ENCODE measurements around the gene TMEM72.

Gene TMEM72

DNA sequence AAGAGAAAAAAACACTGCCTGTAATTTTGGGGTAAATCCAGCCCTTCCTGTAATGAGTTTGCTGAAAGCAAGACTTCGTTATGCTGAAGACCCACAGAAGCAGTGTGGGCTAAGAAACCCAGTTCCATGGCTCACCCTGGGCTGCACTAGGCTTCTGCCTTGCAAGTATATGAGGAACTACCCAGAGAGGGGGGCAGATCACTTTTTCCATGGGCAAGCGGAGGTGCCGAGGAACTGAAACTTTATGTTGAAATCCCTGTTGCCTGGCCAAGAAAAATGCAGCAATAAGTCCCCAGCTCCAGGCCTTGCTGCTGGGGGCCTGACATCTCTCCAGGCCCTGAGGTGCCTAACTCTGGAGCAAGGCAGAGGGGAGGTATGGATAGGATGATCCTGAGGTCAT is 57.0 kb downstream of the TMEM72 start:
- no peaks in the 10 kb centered on the region for H3K9me3 Mint-ChIP-seq (ENCODE audit: low read depth)
- H3K36me3 Mint-ChIP-seq, result no peaks in the 10 kb centered on the region
- H3K4me3 Mint-ChIP-seq, result no peak overlapping the region
- H3K27me3 Mint-ChIP-seq, result no peaks in the 10 kb centered on the region
- H3K4me1 Mint-ChIP-seq (ENCODE audit: low read depth), result peaks cover 23% of the 10 kb centered on the region
- no peak overlapping the region for H3K27ac Mint-ChIP-seq

DNA sequence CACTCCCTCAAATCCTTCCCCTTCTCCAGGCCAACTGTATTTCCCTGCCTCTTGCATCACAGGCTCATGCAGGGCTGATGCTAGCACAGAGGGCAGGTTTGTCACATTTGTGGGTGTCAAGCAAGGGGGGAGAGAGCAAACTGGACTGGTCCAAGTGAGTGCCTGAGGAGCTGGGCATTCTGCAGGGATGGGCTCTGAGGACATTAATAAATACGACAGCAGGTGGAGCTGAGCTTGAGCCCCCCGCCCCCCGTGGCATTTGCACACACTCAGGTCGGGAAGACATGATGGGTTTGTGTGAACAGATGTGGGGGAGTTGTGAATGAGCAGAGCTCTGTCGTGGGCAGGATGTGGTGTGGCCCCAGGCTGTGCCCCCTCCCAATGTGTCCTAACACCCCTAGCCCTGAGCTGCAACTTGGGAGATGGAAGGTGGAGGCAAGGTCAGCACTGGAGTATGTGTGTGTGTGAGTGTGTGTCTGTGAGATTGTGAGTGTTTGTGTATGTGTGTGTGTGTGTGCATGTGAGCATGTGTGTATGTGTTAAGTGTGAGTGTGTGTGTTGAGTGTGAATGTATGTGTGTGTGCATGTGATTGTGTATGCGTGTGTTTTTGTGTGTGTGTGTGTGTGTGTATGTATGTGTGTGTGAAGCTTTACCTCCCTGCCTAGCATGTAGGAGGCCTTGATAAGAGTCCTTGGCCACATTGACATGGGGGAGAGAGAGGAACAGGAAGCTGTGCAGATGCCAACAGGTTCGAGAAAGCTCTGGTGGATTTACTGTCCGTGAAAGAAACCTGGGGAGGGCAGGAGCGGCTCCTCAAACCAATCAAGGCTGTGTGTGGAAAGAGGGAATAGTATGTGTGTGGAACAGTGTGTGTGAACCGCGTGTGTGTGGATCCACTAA is 57.6 kb downstream of the TMEM72 start:
- Mint-ChIP-seq H3K4me3 (no peak overlapping the region), H3K9me3 (ENCODE audit: low read depth) (no peaks in the 10 kb centered on the region), H3K36me3 (no peaks in the 10 kb centered on the region), H3K4me1 (ENCODE audit: low read depth) (peaks cover 26% of the 10 kb centered on the region), H3K27ac (no peak overlapping the region), H3K27me3 (no peaks in the 10 kb centered on the region)

DNA sequence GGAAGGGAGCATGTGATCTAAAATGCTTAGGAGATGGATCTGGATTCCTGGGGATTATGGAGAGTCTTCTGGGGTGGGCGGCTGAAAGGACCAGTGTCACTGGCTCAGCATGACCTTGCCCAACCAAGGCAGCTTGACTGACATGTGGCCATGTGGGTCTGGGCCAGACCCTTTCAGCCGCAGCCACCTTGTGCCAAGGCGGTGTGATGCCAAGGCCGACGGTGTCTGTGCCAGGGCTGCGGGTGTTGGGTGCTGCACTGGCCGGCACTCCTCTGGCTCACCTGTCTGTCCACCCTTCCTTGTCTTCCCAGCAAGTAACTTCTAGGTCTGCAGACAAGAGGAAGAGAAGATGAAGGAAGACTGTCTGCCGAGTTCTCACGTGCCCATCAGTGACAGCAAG is 58.7 kb downstream of the TMEM72 start:
- Mint-ChIP-seq H3K27ac (no peak overlapping the region), H3K27me3 (no peaks in the 10 kb centered on the region), H3K4me3 (no peak overlapping the region), H3K4me1 (ENCODE audit: low read depth) (peaks cover 29% of the 10 kb centered on the region), H3K9me3 (ENCODE audit: low read depth) (no peaks in the 10 kb centered on the region), H3K36me3 (no peaks in the 10 kb centered on the region)

GRCh38 chr10:44970812-44971395 is 59.8 kb downstream of the TMEM72 start:
- Mint-ChIP-seq H3K4me3 (no peak overlapping the region), H3K27ac (no peak overlapping the region), H3K9me3 (ENCODE audit: low read depth) (no peaks in the 10 kb centered on the region), H3K27me3 (no peaks in the 10 kb centered on the region), H3K4me1 (ENCODE audit: low read depth) (peaks cover 29% of the 10 kb centered on the region), H3K36me3 (no peaks in the 10 kb centered on the region)

DNA sequence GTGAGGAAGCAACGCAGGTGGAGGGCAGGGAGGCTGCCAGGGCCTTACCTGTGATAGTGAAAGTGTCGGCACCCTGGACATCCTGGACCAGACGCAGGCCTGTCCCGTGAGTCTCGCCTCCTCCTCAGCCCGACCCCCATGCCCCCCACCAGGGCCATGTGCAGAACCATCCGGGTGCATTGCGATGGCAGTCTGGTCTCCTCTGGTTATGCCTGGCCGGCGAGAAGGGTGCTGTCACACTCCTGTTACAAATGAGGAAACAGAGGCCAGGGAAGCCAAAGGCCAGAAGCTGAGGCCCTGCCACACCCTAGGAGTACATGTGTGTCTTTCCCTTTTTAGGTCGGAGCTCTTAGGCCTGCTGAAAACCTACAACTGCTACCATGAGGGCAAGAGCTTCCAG is 60.3 kb downstream of the TMEM72 start:
- peaks cover 29% of the 10 kb centered on the region for H3K4me1 Mint-ChIP-seq (ENCODE audit: low read depth)
- no peaks in the 10 kb centered on the region for H3K27me3 Mint-ChIP-seq
- H3K9me3 Mint-ChIP-seq (ENCODE audit: low read depth), result no peaks in the 10 kb centered on the region
- no peaks in the 10 kb centered on the region for H3K36me3 Mint-ChIP-seq
- no peak overlapping the region for H3K27ac Mint-ChIP-seq
- no peak overlapping the region for H3K4me3 Mint-ChIP-seq

DNA sequence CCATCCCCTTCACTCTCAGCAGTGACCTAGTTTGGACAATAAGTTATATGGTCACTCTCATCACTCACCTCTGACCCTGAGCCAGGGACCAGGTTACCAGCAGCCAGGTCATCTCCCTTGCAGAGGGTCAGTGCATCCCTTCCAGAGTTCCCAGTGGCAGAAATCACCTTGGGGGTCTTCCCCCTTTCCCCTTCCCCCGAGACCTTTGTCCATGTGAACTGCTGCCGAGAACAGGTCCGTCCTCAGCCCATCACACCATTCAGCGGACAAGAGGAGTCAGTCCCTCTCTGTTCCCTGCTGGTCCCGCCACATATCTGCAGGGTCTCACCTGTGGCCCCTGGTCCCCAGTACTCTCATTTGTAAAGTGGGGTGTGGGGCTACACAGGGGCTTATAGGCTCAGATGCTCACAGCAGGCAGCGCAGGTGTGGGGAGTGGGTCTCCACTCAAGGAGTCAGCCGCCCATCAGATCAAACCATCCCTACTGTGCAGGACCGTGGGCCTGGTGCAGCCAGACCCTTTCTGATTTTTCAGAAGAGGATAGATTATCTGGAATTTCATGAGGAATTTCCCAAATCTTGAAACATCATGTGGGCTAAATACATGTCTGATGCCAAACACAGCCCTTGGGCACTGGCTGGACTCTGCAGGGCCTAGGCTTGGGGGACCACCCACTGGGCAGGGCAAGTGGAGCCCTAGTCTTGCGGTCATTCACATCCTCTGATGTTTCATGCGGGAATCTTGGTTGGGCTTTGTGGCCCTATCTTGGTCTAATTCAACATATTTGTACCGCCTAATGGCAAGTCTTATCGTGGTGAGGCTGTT is 61.0 kb downstream of the TMEM72 start:
- Mint-ChIP-seq H3K27ac (no peak overlapping the region), H3K27me3 (no peaks in the 10 kb centered on the region), H3K4me3 (no peak overlapping the region), H3K36me3 (no peaks in the 10 kb centered on the region), H3K4me1 (ENCODE audit: low read depth) (peaks cover 29% of the 10 kb centered on the region), H3K9me3 (ENCODE audit: low read depth) (no peaks in the 10 kb centered on the region)

DNA sequence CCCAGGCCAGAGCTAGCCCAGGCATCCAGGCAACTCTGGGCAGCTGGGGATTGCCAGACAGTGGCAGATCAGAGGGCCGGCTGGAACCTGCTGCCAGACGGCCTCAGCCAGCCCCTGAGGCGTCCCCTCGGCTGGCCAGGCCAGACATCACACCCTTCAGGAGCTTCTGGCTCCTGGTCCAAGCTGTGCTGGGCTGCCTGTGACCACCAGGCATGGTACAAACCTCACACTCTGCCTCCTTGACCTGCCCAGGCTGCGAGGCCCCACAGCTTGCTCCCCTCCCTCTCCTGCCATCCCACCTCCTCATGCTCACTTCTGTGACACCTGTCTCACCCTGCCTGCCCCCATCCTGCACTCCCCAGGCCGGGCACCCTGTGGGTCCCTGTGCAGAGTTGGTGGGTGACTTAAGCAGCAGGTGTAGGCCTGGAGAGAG is 61.8 kb downstream of the TMEM72 start:
- Mint-ChIP-seq H3K36me3 (no peaks in the 10 kb centered on the region), H3K9me3 (ENCODE audit: low read depth) (no peaks in the 10 kb centered on the region), H3K27ac (no peak overlapping the region), H3K4me3 (no peak overlapping the region), H3K4me1 (ENCODE audit: low read depth) (peaks cover 23% of the 10 kb centered on the region), H3K27me3 (no peaks in the 10 kb centered on the region)

DNA sequence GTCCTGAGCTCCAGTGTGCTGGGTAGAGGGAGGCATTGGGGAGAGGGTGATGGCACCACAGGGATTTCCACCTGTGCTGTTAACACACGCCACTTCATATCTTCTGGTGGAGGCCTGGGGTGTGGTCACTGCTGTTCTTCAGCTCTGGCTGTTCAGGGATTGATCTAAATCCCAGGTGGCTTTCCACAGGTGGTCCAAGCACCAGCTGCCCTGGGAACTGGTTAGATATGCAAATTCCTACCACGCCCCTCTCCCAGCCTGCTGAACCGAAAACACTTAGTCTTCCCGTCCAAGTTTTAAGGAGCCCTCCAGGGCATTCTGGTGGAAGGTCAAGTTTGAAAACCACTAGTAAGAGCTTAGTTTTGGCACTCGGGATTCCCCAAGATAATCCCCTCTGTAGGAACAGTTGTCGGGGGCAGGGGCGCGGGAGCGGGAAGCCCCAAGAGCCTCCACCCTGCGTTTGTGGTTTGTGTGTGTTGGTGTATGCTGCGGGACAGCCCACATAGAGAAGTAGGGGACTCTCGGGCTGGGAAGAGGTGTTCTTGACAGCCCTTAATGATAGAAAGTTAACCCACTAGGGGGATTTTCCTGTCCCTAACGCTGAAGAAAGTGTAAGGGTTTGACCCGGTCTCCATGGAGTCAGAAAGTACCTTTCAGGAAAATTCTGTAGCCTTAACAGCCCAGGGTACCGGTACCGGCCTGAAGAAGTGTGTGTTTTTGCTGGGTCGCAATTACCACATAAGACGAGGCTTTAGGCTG is 62.4 kb downstream of the TMEM72 start:
- Mint-ChIP-seq H3K9me3 (ENCODE audit: low read depth) (no peaks in the 10 kb centered on the region), H3K4me1 (ENCODE audit: low read depth) (peaks cover 16% of the 10 kb centered on the region), H3K4me3 (no peak overlapping the region), H3K27ac (no peak overlapping the region), H3K27me3 (no peaks in the 10 kb centered on the region), H3K36me3 (no peaks in the 10 kb centered on the region)

GRCh38 chr10:44974082-44974627 is 63.0 kb downstream of the TMEM72 start:
- H3K4me3 Mint-ChIP-seq, result peak overlapping the region; percentile 78
- no peaks in the 10 kb centered on the region for H3K36me3 Mint-ChIP-seq
- H3K27ac Mint-ChIP-seq, result no peak overlapping the region
- H3K27me3 Mint-ChIP-seq, result no peaks in the 10 kb centered on the region
- peaks cover 10% of the 10 kb centered on the region for H3K4me1 Mint-ChIP-seq (ENCODE audit: low read depth)
- H3K9me3 Mint-ChIP-seq (ENCODE audit: low read depth), result no peaks in the 10 kb centered on the region

DNA sequence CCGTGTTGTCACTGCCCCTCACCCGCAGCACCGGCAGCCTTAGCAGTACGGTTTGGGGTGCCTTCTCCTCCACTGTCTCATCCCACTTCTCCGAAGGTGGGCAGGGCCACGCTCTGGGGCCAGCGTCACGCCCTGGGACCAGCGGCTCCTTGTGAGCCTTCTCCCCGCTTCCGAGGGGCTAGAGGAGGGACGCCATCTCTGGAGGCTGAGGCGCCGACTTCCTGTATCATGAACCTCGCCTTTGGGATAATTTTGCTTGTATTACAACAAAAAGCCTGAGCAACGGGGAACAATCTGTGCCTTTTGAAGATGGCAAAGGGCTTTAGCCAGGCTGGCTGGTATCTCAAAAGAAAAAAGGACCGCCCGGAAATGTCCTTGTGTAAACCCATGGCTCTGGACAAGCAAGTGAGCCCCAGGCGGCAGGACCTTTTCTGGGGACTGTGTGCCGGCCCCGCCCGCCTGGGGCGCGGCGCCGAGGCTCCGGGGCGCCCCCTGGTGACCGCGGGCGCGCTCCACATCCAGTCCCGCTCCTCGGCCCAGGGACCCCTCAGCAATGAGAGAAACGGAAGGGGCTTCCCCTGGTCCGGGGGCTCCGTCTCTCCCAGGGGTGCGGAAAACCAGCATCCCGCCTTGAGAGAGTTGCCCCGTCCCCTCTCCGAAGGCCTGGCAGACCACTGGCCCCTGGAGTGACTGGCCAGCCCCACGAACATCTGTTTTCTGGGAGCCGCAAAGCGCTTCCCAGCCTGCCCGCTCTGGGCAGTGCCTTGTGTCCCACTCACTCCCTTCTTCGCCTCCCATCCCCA is 63.7 kb downstream of the TMEM72 start:
- no peaks in the 10 kb centered on the region for H3K9me3 Mint-ChIP-seq (ENCODE audit: low read depth)
- H3K27ac Mint-ChIP-seq, result no peak overlapping the region
- peaks cover 8% of the 10 kb centered on the region for H3K4me1 Mint-ChIP-seq (ENCODE audit: low read depth)
- H3K4me3 Mint-ChIP-seq, result peak overlapping the region; percentile 78
- no peaks in the 10 kb centered on the region for H3K36me3 Mint-ChIP-seq
- no peaks in the 10 kb centered on the region for H3K27me3 Mint-ChIP-seq

DNA sequence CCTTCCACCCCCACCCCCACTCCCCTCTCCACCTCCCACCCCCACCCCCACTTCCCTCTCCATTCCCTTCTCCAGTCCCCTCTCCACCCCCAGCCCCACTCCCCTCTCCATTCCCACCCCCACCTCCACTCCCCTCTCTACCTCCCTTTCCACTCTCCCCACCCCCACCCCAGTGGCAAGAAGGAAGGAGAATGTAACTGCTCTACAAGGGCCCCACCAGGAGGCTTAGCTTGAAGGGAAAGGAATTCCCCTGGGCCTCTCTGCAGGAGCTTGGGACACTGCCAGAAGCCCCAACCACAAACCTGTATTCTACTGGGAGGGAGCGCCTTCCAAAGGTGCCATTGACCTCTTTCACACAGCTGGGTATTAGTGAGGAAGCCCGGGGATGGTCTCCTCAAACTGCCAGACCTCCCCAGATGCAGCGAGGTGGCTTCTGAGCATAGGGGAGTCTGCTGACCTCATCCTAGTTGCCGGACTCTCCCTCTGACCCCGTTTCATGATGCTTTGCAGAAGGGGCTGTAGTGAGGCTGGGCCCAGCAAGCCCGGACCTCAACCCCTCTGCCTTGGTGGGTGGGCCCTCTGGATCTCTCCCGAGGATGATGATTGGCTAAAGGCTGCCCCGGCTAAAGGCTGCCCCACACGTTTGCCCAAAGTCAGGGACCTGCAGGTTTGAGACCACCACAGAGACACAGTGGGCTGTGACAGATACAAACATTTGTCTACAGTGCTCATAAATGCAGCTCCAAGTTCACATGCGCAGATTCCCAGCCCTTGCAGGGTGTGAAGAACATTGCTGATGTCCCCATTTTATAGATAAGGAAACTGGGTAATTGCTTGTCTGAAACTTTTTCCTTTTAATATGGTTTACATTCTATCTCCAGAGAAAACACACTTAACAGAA is 64.5 kb downstream of the TMEM72 start:
- H3K9me3 Mint-ChIP-seq (ENCODE audit: low read depth), result no peaks in the 10 kb centered on the region
- H3K27ac Mint-ChIP-seq, result no peak overlapping the region
- peak overlapping the region; percentile 13 for H3K4me3 Mint-ChIP-seq
- no peaks in the 10 kb centered on the region for H3K36me3 Mint-ChIP-seq
- peaks cover 8% of the 10 kb centered on the region for H3K4me1 Mint-ChIP-seq (ENCODE audit: low read depth)
- no peaks in the 10 kb centered on the region for H3K27me3 Mint-ChIP-seq

GRCh38 chr10:44976352-44977198 is 65.4 kb downstream of the TMEM72 start:
- no peaks in the 10 kb centered on the region for H3K9me3 Mint-ChIP-seq (ENCODE audit: low read depth)
- peaks cover 8% of the 10 kb centered on the region for H3K4me1 Mint-ChIP-seq (ENCODE audit: low read depth)
- no peak overlapping the region for H3K27ac Mint-ChIP-seq
- H3K27me3 Mint-ChIP-seq, result no peaks in the 10 kb centered on the region
- no peaks in the 10 kb centered on the region for H3K36me3 Mint-ChIP-seq
- no peak overlapping the region for H3K4me3 Mint-ChIP-seq
